Fibroblast of mammary gland (primary cell): Measurements from ENCODE around the gene CPXCR1.
"Not testable (repeated sequence)": the region's sequence is repeated elsewhere in the genome, so short reads cannot be mapped to it uniquely, and the experiment has no call there.

Experiments used
- DNase-seq: peaks from one replicate; pipeline ENCODE4 v3.0.0-alpha.2; 2010; ENCODE audit warnings: low read depth
- H3K4me3 ChIP-seq: 2 replicates; pipeline ENCODE4 v1.5.1; 2011; ENCODE audit warnings: low read depth, mild to moderate bottlenecking, low read length, moderate library complexity; ENCODE audit not compliant: control insufficient read depth
- TF ChIP-seq, protein P1 (sequence below): conservative IDR thresholded peaks from 2 replicates; pipeline ENCODE4 v1.5.1; 2011; ENCODE audit warnings: low read depth, low read length, inconsistent platforms; ENCODE audit not compliant: control insufficient read depth, insufficient read depth

CPXCR1 gene

GRCh38 chrX:88746925-88747324 lies at the start of gene CPXCR1:
CPXCR1 (plus strand) TSS chrX:88747225; CDS start chrX:88753415, 6,190 bp downstream.
- no peak for DNase-seq
- H3K4me3 ChIP-seq: no peak within 1 kb of the TSS
- TF ChIP-seq, protein P1, sequence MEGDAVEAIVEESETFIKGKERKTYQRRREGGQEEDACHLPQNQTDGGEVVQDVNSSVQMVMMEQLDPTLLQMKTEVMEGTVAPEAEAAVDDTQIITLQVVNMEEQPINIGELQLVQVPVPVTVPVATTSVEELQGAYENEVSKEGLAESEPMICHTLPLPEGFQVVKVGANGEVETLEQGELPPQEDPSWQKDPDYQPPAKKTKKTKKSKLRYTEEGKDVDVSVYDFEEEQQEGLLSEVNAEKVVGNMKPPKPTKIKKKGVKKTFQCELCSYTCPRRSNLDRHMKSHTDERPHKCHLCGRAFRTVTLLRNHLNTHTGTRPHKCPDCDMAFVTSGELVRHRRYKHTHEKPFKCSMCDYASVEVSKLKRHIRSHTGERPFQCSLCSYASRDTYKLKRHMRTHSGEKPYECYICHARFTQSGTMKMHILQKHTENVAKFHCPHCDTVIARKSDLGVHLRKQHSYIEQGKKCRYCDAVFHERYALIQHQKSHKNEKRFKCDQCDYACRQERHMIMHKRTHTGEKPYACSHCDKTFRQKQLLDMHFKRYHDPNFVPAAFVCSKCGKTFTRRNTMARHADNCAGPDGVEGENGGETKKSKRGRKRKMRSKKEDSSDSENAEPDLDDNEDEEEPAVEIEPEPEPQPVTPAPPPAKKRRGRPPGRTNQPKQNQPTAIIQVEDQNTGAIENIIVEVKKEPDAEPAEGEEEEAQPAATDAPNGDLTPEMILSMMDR: no peak

DNA sequence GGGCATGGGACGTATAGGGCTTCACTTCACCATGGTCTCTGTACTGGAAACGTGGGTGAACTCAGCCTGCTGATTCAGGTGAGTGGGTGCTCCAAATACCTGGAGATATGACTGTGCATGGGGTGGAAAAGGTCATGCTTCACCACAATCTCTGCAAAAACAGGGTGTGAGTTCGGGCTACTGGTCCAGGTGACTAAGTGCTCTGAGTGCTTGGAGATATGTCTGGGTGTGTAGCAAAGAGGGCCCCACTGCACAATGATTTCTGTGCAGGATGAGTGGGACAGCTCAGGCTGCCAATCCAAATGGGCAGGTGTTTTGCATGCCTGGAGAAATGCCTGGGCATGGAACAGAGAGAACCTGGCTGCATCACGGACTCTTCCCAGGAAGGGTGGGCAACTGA lies 11.2 kb upstream of the CPXCR1 start:
- TF ChIP-seq, protein P1: no peak
- H3K4me3 ChIP-seq: no peak overlapping the region
- DNase-seq: no peak

- not testable (repeated sequence) for H3K4me3 ChIP-seq, DNase-seq
Measured at GRCh38 chrX:88746215-88746614, 810 bp upstream of the CPXCR1 start.

GRCh38 chrX:88752339-88752738 lies 5.3 kb downstream of the CPXCR1 start:
- DNase-seq, H3K4me3 ChIP-seq: not testable (repeated sequence)

- no peak for DNase-seq
- TF ChIP-seq, protein P1: no peak
- H3K4me3 ChIP-seq: no peak overlapping the region
Measured at GRCh38 chrX:88789825-88790224, 42.8 kb downstream of the CPXCR1 start.
